BLaER1 treated with 17β-estradiol and CSF1 and Interleukin-3, amounts not matched to agents 10 nM and 100 nM (cell line): ENCODE results near the gene EIF2A.

Experiments
- H3K27ac ChIP-seq, 11 experiments: shearing (Covaris generic); formaldehyde crosslinking; 2 replicates each; pipeline ENCODE4 v1.8.1; 2022
- H3K27me3 ChIP-seq, 11 experiments: shearing (Covaris generic); formaldehyde crosslinking; 2 replicates each; pipeline ENCODE4 v1.8.1; 2022
- H3K36me3 ChIP-seq, 11 experiments: shearing (Covaris generic); formaldehyde crosslinking; 2 replicates each; pipeline ENCODE4 v1.8.1; 2022
- H3K4me1 ChIP-seq, 10 experiments: shearing (Covaris generic); formaldehyde crosslinking; 2 replicates each; pipeline ENCODE4 v1.8.1; 2022
- H3K4me2 ChIP-seq, 11 experiments: shearing (Covaris generic); formaldehyde crosslinking; 2 replicates each; pipeline ENCODE4 v1.8.1; 2022
- H3K4me3 ChIP-seq, 10 experiments: shearing (Covaris generic); formaldehyde crosslinking; 2 replicates each; pipeline ENCODE4 v1.8.1; 2022
- H3K9ac ChIP-seq, 11 experiments: shearing (Covaris generic); formaldehyde crosslinking; 2 replicates each; pipeline ENCODE4 v1.8.1; 2022
- H3K9me3 ChIP-seq, 11 experiments: shearing (Covaris generic); formaldehyde crosslinking; replicated peaks in 1 of 11; 2 replicates each; pipeline ENCODE4 v1.8.1; 2022
- H4K20me1 ChIP-seq, 11 experiments: shearing (Covaris generic); formaldehyde crosslinking; 2 replicates each; pipeline ENCODE4 v1.8.1; 2022
- Cebpa-rat ChIP-seq, 11 experiments: shearing (Covaris generic); IDR thresholded peaks; 2 replicates each; pipeline ENCODE4 v1.8.1; 2022

EIF2A gene

DNA sequence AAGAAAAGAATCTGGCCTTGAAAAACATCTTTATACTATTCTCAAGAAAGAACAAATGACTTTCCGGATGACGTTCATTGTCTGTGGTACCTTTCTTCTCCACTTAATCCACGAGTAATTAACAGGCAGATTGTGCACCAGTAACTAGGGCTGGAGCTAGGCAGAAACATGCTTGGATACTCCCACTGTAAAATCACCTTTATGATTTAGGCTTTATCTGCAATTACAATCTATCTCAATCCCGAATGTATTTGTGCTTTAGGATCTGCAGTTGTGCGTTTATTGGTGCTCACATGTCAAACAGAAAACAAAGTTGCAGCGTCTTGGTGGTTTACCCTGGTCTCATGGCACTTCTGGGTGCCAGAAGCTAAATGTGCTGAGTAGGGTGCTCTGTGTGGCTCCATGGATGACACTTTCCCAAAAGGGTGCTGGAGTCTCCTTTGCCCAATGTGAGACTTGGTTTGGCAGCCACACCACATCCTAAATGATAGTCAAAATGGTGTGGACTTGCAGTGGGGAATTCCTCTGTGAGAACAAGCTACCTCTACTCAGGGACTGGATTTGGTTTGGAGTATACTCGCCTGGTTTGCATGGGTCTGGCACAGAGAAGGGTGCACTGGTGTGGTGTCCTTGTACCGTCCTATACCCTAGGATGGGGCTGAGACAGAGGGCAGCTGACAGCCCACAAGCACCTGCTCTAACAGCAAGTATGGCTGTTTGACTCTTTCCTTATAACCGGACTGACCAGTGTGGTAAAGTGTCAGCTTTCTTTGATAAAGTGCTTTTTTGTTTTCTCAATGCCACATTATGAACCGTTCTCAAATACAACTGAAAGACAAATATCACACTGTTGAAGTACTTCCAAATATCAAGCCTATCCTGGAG, 8.0 kb upstream of the EIF2A start:
- TF ChIP-seq Cebpa-rat (IDR thresholded peaks at IDR 0.05), result no peak

DNA sequence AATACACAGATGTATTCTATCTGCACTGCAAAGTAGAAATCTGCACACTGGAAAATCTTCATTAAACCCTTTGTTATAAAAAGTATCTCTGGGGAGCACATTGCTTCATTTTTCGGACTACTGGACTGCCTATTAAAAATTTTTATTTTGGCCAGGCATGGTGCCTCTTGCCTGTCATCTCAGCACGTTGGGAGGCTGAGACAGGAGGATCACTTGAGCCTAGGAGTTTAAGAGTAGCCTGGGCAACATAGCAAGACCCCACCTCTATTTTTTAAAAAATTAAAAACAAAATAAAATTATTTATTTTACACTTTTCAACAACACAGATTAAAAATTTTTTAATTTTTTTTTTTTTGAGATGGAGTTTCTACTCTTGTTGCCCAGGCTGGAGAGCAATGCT, 6.3 kb upstream of the EIF2A start:
- no peaks in the 10 kb centered on the region for H3K27me3 ChIP-seq
- peaks cover 11 to 72% (median 38%) of the 10 kb centered on the region in 11 experiments; a peak in 19 of 22 replicates for H4K20me1 ChIP-seq
- 0 out of 22 replicates have a peak overlapping the region, but pooled peaks of 1 of the 11 experiments have one; percentile 0 for H3K9ac ChIP-seq
- no peak overlapping the region for H3K4me3 ChIP-seq
- no peak for TF ChIP-seq Cebpa-rat (IDR thresholded peaks at IDR 0.05)
- no peak overlapping the region for H3K27ac ChIP-seq
- H3K36me3 ChIP-seq, result peaks cover 16 to 46% (median 42%) of the 10 kb centered on the region in 11 experiments; a peak in 21 of 22 replicates
- H3K4me2 ChIP-seq, result peak overlapping the region in 3 of 11 experiments; percentile 38 to 93 (median 55); a peak in 4 of 22 replicates
- H3K4me1 ChIP-seq, result peaks cover 9 to 47% (median 13%) of the 10 kb centered on the region in 10 experiments; a peak in 18 of 20 replicates
- no peaks in the 10 kb centered on the region for H3K9me3 ChIP-seq

More for the DNA sequence above, 8.0 kb upstream of the EIF2A start:
- H3K4me2 ChIP-seq, result no peak overlapping the region
- H3K36me3 ChIP-seq, result peaks cover 8 to 35% (median 30%) of the 10 kb centered on the region in 11 experiments; a peak in 21 of 22 replicates
- peaks cover 0 to 34% (median 1%) of the 10 kb centered on the region in 10 experiments; a peak in 8 of 20 replicates for H3K4me1 ChIP-seq
- H3K4me3 ChIP-seq, result no peak overlapping the region
- no peak overlapping the region for H3K27ac ChIP-seq
- H3K9ac ChIP-seq, result no peak overlapping the region
- no peaks in the 10 kb centered on the region for H3K9me3 ChIP-seq
- no peaks in the 10 kb centered on the region for H3K27me3 ChIP-seq
- H4K20me1 ChIP-seq, result peaks cover 0 to 55% (median 21%) of the 10 kb centered on the region in 11 experiments; a peak in 17 of 22 replicates

DNA sequence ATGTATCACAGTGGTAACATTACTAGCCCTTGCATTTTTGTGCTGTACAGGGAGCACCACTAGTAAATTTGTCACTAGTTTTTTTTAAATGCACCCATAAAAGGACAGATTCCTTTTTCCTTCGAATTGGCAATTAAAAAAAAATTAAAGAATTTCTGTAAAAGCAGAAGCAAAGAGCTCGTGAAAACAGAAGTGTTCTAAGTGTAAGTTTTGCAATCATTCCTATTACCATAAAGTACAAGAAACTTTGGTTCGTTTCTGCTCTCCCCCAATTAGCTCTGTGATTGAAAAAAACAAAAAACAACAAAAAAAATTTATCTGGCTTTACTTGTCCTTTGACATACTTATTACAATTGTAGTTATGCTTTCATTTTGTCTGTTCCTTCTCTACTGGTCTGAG, 5.6 kb upstream of the EIF2A start:
- H3K4me2 ChIP-seq, result peak overlapping the region in 4 of 11 experiments; percentile 13 to 93 (median 46); a peak in 7 of 22 replicates
- H4K20me1 ChIP-seq, result peaks cover 11 to 79% (median 43%) of the 10 kb centered on the region in 11 experiments; a peak in 19 of 22 replicates
- no peak for TF ChIP-seq Cebpa-rat (IDR thresholded peaks at IDR 0.05)
- H3K9me3 ChIP-seq, result no peaks in the 10 kb centered on the region
- H3K9ac ChIP-seq, result 0 out of 22 replicates have a peak overlapping the region, but pooled peaks of 2 of the 11 experiments have one; percentile 0 to 15
- peak overlapping the region in 2 of 11 experiments; percentile 12 to 31; a peak in 5 of 22 replicates for H3K27ac ChIP-seq
- no peak overlapping the region for H3K4me3 ChIP-seq
- peaks cover 16 to 46% (median 42%) of the 10 kb centered on the region in 11 experiments; a peak in 21 of 22 replicates for H3K36me3 ChIP-seq
- peaks cover 9 to 47% (median 13%) of the 10 kb centered on the region in 10 experiments; a peak in 18 of 20 replicates for H3K4me1 ChIP-seq
- H3K27me3 ChIP-seq, result no peaks in the 10 kb centered on the region

DNA sequence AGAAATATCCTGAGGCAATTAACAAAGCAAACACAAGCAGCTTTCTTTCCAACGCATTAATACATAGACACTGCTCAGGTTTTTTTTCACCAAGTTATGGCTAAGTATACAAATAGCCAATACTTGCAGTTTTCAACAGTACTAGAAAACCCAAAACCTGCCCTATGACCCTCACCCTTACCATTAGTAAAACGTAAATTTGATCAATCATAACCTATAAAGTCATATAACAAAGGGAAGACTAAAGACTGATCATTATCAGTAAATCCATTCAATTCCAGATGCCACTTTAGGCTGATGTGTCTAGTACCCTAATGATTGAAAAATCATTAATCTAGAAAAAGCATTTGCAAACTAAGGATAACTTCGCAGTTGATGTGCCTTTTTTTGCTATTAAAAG, 3.5 kb upstream of the EIF2A start:
- H3K27me3 ChIP-seq, result no peaks in the 10 kb centered on the region
- H3K4me2 ChIP-seq, result peak overlapping the region in 4 of 11 experiments; percentile 11 to 93 (median 46); a peak in 3 of 22 replicates
- no peak for TF ChIP-seq Cebpa-rat (IDR thresholded peaks at IDR 0.05)
- H3K4me3 ChIP-seq, result no peak overlapping the region
- H3K9ac ChIP-seq, result no peak overlapping the region; a peak in 1 of 22 replicates
- H4K20me1 ChIP-seq, result peaks cover 11 to 76% (median 43%) of the 10 kb centered on the region in 11 experiments; a peak in 19 of 22 replicates
- peaks cover 16 to 57% (median 22%) of the 10 kb centered on the region in 10 experiments for H3K4me1 ChIP-seq
- peaks cover 16 to 48% (median 42%) of the 10 kb centered on the region in 11 experiments; a peak in 21 of 22 replicates for H3K36me3 ChIP-seq
- no peaks in the 10 kb centered on the region for H3K9me3 ChIP-seq
- no peak overlapping the region for H3K27ac ChIP-seq

DNA sequence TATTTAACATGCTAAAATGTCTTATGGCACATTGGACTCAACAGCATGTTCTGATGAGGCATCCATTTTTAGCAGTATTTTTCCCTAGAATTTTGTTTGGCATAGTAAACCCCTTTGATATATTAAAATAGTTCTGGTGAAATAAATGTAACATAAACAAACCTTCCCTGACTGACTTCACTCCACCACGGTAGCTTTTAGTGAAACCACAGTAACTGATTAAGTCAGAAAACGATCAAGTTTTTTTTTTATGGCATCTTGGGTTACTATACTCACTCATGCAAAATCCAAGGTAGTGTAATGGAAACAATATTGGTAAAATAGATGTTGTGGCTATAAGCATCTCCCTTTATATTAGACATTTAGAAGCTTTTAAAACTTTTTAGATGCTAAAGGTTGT, 3.1 kb upstream of the EIF2A start:
- Histone ChIP-seq H3K9ac (peak overlapping the region in 1 of 11 experiments; percentile 96; a peak in 2 of 22 replicates), H3K4me2 (peak overlapping the region in 9 of 11 experiments; percentile 72 to 93 (median 85); a peak in 12 of 22 replicates)

DNA sequence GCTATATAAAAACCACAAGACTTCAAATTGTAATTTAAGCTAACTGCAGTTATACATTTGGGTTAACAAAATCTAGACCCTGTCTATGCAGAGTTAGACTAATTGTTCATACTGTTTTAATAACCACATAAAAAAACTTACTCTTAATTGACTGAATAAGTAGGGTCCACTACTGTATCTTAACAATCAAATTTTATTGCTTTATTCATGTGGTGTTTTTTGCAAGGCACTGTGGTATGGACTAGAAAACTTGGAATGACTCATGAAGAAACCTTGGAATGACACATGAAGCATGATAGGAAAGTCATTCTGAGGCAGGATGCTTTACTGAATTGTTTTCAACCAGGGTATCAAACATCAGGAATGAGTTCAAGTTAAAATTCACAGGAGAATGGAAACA, 2.5 kb upstream of the EIF2A start:
- TF ChIP-seq Cebpa-rat (IDR thresholded peaks at IDR 0.05), result no peak
- H3K4me1 ChIP-seq, result peaks cover 22 to 64% (median 31%) of the 10 kb centered on the region in 10 experiments
- no peaks in the 10 kb centered on the region for H3K9me3 ChIP-seq
- H3K4me3 ChIP-seq, result peak overlapping the region in 9 of 10 experiments; percentile 88 to 98 (median 95); a peak in 15 of 20 replicates
- H4K20me1 ChIP-seq, result peaks cover 11 to 68% (median 40%) of the 10 kb centered on the region in 11 experiments; a peak in 19 of 22 replicates
- no peak overlapping the region for H3K27ac ChIP-seq
- H3K4me2 ChIP-seq, result peak overlapping the region; percentile 61 to 93 (median 84)
- no peaks in the 10 kb centered on the region for H3K27me3 ChIP-seq
- H3K36me3 ChIP-seq, result peaks cover 16 to 57% (median 45%) of the 10 kb centered on the region in 11 experiments; a peak in 21 of 22 replicates
- H3K9ac ChIP-seq, result peak overlapping the region in 10 of 11 experiments; percentile 96 to 99 (median 98); a peak in 13 of 22 replicates

More for the DNA sequence above, 3.1 kb upstream of the EIF2A start:
- Histone ChIP-seq H3K4me1 (peaks cover 20 to 61% (median 26%) of the 10 kb centered on the region in 10 experiments), H3K4me3 (peak overlapping the region in 1 of 10 experiments; percentile 94; a peak in 2 of 20 replicates), H4K20me1 (peaks cover 11 to 73% (median 43%) of the 10 kb centered on the region in 11 experiments; a peak in 19 of 22 replicates), H3K27ac (no peak overlapping the region), H3K36me3 (peaks cover 16 to 52% (median 45%) of the 10 kb centered on the region in 11 experiments; a peak in 21 of 22 replicates), H3K27me3 (no peaks in the 10 kb centered on the region), H3K9me3 (no peaks in the 10 kb centered on the region)
- no peak for TF ChIP-seq Cebpa-rat (IDR thresholded peaks at IDR 0.05)

DNA sequence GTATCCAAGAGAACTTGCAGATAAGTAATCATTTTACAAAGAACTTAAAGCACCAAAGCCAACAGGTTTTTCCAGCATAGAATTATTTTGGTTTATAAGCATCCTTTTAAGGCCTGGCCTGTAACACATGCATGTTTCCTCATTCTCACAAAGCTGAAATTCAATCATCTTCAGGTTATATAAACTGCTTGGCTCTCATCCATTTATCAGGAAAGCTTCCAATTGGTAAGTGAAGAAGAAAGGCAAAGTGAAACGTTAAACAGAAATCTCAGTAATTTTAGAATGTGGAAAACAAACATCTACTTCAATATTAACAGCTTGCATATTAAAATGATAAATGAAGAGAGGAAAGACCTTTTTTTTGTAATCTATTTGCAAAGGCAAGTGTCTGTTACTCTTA, 1.9 kb upstream of the EIF2A start:
- Histone ChIP-seq H3K27ac (peak overlapping the region in 9 of 11 experiments; percentile 3 to 99 (median 98); a peak in 11 of 22 replicates), H3K27me3 (no peaks in the 10 kb centered on the region), H3K4me2 (peak overlapping the region; percentile 61 to 93 (median 84)), H4K20me1 (peaks cover 11 to 68% (median 40%) of the 10 kb centered on the region in 11 experiments; a peak in 19 of 22 replicates), H3K9ac (peak overlapping the region; percentile 96 to 99 (median 98)), H3K4me3 (peak overlapping the region; percentile 88 to 98 (median 96)), H3K9me3 (no peaks in the 10 kb centered on the region), H3K36me3 (peaks cover 16 to 64% (median 49%) of the 10 kb centered on the region in 11 experiments; a peak in 21 of 22 replicates), H3K4me1 (peaks cover 22 to 71% (median 31%) of the 10 kb centered on the region in 10 experiments)
- no peak for TF ChIP-seq Cebpa-rat (IDR thresholded peaks at IDR 0.05)

DNA sequence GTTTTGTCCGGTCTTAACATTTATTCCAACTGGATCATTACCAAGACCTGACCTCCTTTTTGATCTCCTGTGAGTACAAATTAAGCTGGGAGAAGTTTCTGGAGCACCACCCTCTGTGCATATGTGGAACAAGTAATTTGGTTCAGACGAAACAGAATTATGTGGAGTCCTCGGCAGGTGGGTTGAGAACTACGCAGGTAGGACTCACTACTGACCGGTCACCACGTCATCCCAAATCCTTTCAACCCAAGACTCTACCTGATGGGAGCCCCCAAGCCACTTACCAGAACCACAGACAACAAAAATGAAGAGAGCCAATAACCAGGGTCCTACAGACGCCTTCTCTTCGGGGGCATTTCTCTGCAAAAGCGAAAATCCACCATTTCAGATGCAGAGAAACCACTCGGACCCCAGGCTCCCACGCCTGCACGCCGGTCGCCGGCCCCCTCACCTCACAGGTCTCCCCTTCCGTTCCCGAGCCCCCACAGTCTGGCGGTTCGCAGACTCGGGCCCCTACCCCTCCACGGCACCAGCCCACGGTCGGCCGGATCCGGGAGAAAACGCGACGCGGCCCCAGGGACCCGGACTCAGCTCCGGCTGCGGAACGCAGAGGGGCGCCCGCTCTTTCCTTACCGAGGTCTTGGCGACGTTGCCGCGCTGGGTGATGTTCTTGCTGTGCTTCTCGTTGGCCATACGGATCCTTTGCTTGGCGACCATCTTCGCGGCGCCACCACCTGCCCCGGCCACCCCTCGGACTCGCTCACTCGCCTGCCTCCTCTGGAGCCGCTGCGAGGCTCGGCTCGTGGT, 965 bp upstream of the EIF2A start:
- Histone ChIP-seq H3K4me2 (peak overlapping the region; percentile 61 to 93 (median 84)), H3K9ac (peak overlapping the region; percentile 96 to 99 (median 98)), H3K9me3 (no peaks in the 10 kb centered on the region), H4K20me1 (peaks cover 11 to 68% (median 43%) of the 10 kb centered on the region in 11 experiments; a peak in 20 of 22 replicates), H3K36me3 (peaks cover 20 to 64% (median 52%) of the 10 kb centered on the region in 11 experiments; a peak in 21 of 22 replicates), H3K27ac (peak overlapping the region; percentile 96 to 99 (median 98)), H3K4me3 (peak overlapping the region; percentile 88 to 98 (median 96)), H3K27me3 (no peaks in the 10 kb centered on the region), H3K4me1 (peaks cover 22 to 69% (median 31%) of the 10 kb centered on the region in 10 experiments)
- no peak for TF ChIP-seq Cebpa-rat (IDR thresholded peaks at IDR 0.05)
